HG02852 (cell line): ENCODE data around the gene HACE1.
"Not testable (repeated sequence)": the region's sequence is repeated elsewhere in the genome, so short reads cannot be mapped to it uniquely, and the experiment has no call there.

Experiments
- ATAC-seq: cut with Tn5 transposase; IDR thresholded peaks from one replicate; pipeline ENCODE4 v1.9.1; 2021; ENCODE audit warnings: mild to moderate bottlenecking, moderate library complexity; ENCODE audit not compliant: unreplicated experiment

The HACE1 gene

GRCh38 chr6:104750449-104750848 lies 109.3 kb downstream of the HACE1 start:
- ATAC-seq = no peak

GRCh38 chr6:104739124-104739523 lies 120.6 kb downstream of the HACE1 start:
- ATAC-seq = not testable (repeated sequence)

GRCh38 chr6:104737567-104737966 lies 122.2 kb downstream of the HACE1 start:
- ATAC-seq = not testable (repeated sequence)

GRCh38 chr6:104736545-104736944 lies 123.2 kb downstream of the HACE1 start:
- no peak for ATAC-seq

DNA sequence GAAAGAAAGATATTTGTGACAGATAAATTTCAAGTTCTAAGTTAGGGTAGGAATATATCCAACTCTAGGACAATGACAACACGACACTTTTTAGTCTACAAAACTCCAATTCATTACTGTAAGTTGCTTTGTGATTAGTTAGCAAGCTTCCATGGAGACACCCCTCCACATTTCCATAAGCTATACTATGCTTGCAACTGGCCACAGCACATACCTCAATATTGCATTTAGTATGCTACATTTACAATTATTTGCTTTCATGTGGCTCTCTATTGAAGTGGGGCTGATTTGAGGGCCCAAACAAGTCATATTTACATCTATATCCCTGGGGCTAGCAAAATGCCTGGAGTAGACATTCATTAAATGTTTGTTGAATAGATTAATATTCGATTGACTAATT lies 129.3 kb downstream of the HACE1 start:
- no peak for ATAC-seq

GRCh38 chr6:104729433-104729832 lies 130.3 kb downstream of the HACE1 start:
- ATAC-seq = no peak

DNA sequence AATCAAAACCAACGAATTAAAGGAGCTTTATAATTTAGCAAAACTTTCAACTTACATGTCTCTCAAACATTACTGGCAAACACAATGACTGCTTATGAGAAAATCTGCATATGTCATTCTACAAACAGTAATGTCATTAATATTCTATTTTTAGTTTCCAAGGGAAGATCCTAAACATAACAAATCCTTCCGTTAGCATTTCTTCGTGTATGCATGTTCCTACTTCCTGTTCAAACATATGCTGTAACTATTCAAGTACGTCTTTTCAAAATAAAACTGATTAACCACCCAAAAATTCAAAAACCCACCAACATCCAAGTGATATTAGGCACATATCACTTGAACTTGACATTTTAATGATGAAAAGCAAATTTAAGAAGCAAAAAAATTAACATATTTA lies 131.3 kb downstream of the HACE1 start:
- no peak for ATAC-seq

DNA sequence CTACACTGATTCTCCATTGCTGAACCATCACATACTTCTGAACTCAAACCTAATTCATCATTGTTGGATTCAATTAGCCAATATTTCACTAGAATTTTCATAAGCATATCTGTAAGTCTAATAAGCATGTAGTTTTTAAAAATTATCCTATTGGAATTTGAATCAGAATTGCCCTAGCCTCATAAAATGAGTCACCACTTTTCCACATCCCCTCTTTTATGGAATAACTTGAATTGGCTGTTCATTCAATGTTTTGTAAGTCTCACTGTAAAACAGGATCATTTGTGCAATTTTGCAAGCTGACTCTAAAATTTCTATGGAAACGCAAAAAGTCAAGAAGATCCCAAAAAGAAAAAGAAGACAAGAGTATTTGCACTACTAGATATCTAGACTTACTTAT lies 141.0 kb downstream of the HACE1 start:
- ATAC-seq = no peak

DNA sequence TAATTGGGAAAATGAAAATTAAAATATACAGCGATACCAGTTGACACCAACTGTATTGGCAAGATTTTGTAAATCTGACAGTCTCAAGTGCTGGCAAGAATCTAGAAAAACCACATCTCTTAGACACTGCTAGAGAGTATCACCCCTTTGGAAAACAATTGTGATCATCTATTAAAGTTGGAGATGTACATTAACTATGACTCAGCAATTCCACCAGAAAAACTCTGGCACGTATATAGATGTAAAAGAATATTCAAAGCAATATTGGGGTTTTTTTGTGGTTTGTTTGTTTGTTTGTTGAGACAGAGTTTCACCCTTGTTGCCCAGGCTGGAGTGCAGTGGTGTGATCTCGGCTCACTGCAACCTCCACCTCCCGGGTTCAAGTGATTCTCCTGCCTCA lies 142.9 kb downstream of the HACE1 start:
- no peak for ATAC-seq

- ATAC-seq = no peak
Measured at GRCh38 chr6:104714796-104715195, 144.9 kb downstream of the HACE1 start.

DNA sequence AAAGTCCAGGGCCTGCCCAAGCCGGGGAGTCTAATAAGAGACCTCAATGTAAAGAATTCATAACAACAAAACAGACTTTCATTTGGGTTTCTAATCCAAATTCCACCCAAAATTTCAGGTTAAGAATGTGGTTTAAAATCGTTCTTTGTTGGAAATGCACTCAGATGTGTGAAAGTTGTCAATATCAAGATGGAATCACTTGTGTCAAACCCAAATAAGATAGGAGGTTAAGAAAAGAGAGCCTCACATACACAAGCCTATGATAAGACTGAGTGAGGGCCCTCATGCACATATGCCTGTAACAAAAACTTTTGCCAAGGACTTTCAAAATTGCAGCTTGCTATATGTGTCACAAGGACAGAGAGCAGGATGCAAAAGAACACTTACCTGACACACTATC lies 145.7 kb downstream of the HACE1 start:
- no peak for ATAC-seq

- no peak for ATAC-seq
Measured at GRCh38 chr6:104711371-104711770, 148.3 kb downstream of the HACE1 start.

GRCh38 chr6:104710543-104711335 lies 149.0 kb downstream of the HACE1 start:
- no peak for ATAC-seq

- no peak for ATAC-seq
Measured at GRCh38 chr6:104705916-104706442, 153.7 kb downstream of the HACE1 start.

GRCh38 chr6:104705095-104705707 lies 154.5 kb downstream of the HACE1 start:
- ATAC-seq = no peak

DNA sequence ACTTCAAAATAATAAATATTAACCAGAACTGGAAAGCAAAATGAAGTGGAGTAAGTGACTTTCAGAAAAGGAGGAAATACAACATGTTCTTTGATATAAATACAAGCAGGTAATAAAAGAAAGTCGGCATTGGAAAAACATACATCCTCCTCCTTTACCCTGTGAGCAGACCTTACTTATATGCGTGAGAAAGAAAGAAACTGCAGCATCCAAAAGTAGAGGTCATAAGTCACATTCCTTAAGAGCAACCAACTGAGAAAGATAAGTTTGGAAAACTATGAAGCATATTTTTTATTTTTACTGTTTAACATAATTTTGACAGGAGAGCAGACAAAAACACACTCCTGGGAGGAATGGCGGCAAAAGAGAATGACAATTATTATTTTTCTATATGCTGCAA lies 155.5 kb downstream of the HACE1 start:
- ATAC-seq = no peak

- no peak for ATAC-seq
Measured at GRCh38 chr6:104702126-104702841, 157.4 kb downstream of the HACE1 start.

DNA sequence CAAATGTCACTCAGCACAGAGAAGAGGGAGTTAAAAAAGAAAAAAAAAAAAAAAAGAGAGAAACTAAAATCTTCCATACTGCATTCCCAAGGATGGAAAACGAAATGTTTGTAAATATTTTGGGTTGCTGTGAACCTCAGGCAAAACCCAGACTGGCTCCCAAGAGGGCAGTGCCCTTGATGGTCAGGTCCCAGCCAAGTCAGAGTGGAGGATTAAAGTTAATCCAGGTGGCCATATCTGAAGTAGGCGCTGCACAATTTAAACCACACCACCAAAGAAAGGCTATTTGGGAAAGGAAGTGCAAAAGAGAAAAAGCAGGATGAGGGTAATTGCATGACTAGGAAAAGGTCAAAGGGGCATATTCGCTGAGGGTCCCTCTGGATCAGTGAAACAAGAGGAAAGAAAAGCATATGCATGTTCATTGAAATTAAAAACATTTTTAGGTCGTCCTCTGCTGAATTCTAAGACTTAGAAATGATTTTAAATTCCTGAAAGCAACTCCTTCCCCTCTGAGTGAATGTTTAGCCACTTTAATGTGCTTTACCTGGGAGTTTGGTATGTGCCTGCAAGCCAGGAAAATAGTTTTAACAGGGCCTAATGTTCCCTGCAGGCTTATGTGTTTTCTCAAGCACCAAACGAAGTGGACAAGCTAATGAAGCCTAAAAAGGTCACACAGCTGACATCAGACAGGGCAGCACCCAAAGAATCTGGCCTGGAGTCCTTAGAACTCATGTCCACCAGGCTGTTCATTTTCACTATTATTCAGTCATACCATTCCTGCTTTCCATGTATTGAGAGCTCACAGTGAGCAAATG lies 159.1 kb downstream of the HACE1 start:
- ATAC-seq = no peak

DNA sequence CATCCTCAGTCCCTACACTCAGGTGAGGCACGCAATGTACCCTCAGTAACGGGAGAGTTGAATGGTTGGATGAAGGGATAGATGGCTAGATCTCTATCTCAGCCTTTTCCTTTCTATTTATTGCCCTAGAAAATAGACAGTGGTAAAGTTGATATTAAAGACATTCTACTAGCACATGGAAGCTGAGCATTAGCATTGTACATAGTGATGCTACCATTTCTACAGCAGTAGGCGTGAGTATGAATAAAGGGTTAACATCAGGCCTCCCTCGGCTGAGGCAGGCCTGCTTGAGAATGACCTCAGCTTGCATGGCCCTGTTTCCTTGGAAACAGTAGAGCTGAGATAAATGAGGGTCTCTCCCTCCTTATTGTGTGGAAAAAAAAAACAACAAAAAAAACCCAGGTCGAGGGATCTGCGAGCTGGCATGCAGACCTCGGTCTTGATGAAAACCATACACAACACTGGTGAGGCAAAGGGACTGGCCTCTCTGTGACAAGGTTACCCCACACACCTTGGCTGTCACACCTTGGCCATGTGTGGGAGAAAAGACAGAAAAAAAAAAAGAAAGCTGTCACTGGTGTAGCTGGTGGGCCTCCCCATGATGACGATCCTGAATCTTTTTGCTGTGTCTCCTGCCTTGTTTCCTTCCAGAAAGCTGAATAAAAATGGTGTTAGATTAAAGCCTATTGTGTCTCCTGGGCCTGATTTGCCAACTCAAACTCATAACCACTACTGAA lies 160.0 kb downstream of the HACE1 start:
- ATAC-seq = no peak

DNA sequence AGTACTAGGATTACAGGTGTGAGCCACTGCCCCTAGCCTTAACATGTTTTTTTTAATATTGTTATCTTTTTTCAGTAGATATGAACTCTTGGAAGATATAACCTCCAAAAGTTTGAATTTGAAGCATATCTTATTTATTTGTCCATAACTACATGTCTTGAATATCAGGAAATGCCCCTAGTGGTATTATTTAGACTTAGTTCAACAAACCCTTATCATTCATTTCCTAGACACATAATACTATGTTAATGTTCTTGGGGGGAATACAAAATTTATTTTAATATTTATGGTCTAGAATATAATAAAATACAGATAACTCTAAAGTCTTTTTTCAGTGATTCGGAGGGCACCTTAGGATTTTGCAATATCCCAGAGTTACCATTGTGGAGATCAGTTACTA lies 160.7 kb downstream of the HACE1 start:
- no peak for ATAC-seq
